Tongue (tissue), 3 donors: Measurements from ENCODE around the gene TULP1. TPM values are rescaled to one million over a fixed set of nuclear protein-coding genes. Genes with fewer than 3 reads are reported as not detected.

Experiments used
- DNase-seq: peaks from one replicate; pipeline ENCODE4 v3.0.0-alpha.2; 2015
- small RNA-seq: library from RNA; depleted of rRNA; stranded (forward); fragments of <200 nt; gene quantifications from one replicate; pipeline ENCODE3, GENCODE V24; 2014; ENCODE audit warnings: low replicate concordance
- total RNA-seq: library from RNA; depleted of rRNA; stranded (reverse); fragments of >200 nt; gene quantifications from one replicate; pipeline ENCODE4 v1.2.3, GENCODE V29; 2014

Gene TULP1
- total RNA-seq, 1 donor from 2014 or later, result not detected

- DNase-seq, result no peak
These were observed 47.0 kb downstream of the TULP1 start for GRCh38 chr6:35465646-35466045.

- DNase-seq, result no peak
These were observed 49.4 kb downstream of the TULP1 start for GRCh38 chr6:35463292-35463691.

GRCh38 chr6:35461270-35461669, 51.4 kb downstream of the TULP1 start:
- DNase-seq, result no peak

- no peak for DNase-seq
These were observed 54.8 kb downstream of the TULP1 start for GRCh38 chr6:35457907-35458306.

GRCh38 chr6:35454391-35455110, 58.1 kb downstream of the TULP1 start:
- peak; percentile 54 for DNase-seq

GRCh38 chr6:35453236-35453635, 59.5 kb downstream of the TULP1 start:
- DNase-seq, result no peak

GRCh38 chr6:35452183-35453090, 60.3 kb downstream of the TULP1 start, which contains the start of gene FANCE:
Gene FANCE, plus strand, starts transcription at chr6:35452338. Its CDS starts 208 bp downstream, at chr6:35452546.
- DNase-seq, result peak; percentile 97

- DNase-seq, result peak; percentile 41
These were observed 61.1 kb downstream of the TULP1 start for GRCh38 chr6:35451354-35452182.

- DNase-seq, result peak; percentile 84
These were observed 63.3 kb downstream of the TULP1 start for GRCh38 chr6:35449287-35449881.

GRCh38 chr6:35448191-35448590, 64.5 kb downstream of the TULP1 start:
- peak; percentile 39 for DNase-seq

Small RNA genes lying within 50 kb of the gene (small RNA-seq; reads per million reads assigned to genes)
- not detected for gene MIR7111

Other genes with a start within 250 kb of the TULP1 start
- gene DEF6, start 215.1 kb downstream of the TULP1 start, total RNA-seq, result 11.6 TPM
- 10.6 TPM for gene PPARD, start 170.3 kb downstream of the TULP1 start, total RNA-seq
- 14.7 TPM for gene FANCE, start 60.6 kb downstream of the TULP1 start, total RNA-seq
- gene RPL10A, start 44.5 kb downstream of the TULP1 start, total RNA-seq, result 1,709 TPM
- gene TEAD3, start 15.8 kb downstream of the TULP1 start, total RNA-seq, result 19.4 TPM
- 18.5 TPM for gene FKBP5, start 176.0 kb upstream of the TULP1 start, total RNA-seq
- 0.31 TPM for gene ARMC12, start 224.1 kb upstream of the TULP1 start, total RNA-seq